BJ (cell line): ENCODE measurements around the gene EHD3. TPM values are rescaled to one million over a fixed set of nuclear protein-coding genes. Genes with fewer than 3 reads are reported as not detected.

Source experiments
- CTCF ChIA-PET: fragments of 350-600 bp; formaldehyde crosslinking; extraction: SDS; loops from one replicate; lab custom pipeline; 2021; ENCODE audit warnings: antibody characterized with exemption, inconsistent platforms; lab: Yijun Ruan, JAX
- POLR2A ChIA-PET: fragments of 300-600 bp; sonication (Branson Sonifier 250); formaldehyde crosslinking; extraction: SDS; loops from one replicate; lab custom pipeline; 2021; ENCODE audit warnings: antibody characterized with exemption; lab: Charles Lee
- DNase-seq: peaks from one replicate; pipeline ENCODE4 v3.0.0-alpha.2; 2011; ENCODE audit warnings: low read depth
- H3K27me3 ChIP-seq: 2 replicates; pipeline ENCODE4 v1.6.0; 2011; ENCODE audit warnings: low read length; ENCODE audit not compliant: control insufficient read depth, insufficient read depth
- H3K36me3 ChIP-seq: 2 replicates; pipeline ENCODE4 v1.5.1; 2011; ENCODE audit warnings: low read length; ENCODE audit not compliant: control insufficient read depth, insufficient read depth
- H3K4me3 ChIP-seq: 2 replicates; pipeline ENCODE4 v1.5.1; 2011; ENCODE audit warnings: low read depth, mild to moderate bottlenecking, control low read depth, low read length
- polyA plus RNA-seq: library from polyadenylated mRNA; depleted of rRNA; stranded (reverse); fragments of >200 nt; gene quantifications from 2 replicates; pipeline ENCODE4 v1.2.3, GENCODE V29; 2011
- TF ChIP-seq, protein P1 (sequence below): IDR thresholded peaks from 2 replicates; pipeline ENCODE4 v1.5.1; 2011; ENCODE audit warnings: low read depth, mild to moderate bottlenecking, control low read depth, inconsistent platforms, low read length, moderate library complexity; ENCODE audit not compliant: insufficient read depth

EHD3 gene
- polyA plus RNA-seq, 1 experiment: 69.4 TPM

DNA sequence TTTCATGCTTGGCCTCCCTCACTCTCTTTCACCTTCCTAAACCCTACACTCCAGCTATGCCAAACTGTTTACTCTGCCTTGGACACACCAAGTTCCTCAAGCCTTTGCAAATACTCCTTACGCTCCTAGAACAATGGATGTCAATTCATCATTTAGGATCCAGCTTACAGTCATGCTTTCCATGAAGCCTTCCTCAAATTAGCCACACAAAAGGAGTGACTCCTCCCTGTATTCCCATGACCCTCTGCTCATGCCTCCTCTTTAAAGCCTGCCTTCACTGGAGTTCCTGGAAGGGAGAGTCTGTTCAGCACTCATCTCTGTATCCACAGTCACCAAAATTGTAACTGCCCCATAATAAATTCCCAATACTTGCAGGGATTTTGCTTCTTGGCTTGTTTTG is 721 bp upstream of the EHD3 start:
- TF ChIP-seq, protein P1, sequence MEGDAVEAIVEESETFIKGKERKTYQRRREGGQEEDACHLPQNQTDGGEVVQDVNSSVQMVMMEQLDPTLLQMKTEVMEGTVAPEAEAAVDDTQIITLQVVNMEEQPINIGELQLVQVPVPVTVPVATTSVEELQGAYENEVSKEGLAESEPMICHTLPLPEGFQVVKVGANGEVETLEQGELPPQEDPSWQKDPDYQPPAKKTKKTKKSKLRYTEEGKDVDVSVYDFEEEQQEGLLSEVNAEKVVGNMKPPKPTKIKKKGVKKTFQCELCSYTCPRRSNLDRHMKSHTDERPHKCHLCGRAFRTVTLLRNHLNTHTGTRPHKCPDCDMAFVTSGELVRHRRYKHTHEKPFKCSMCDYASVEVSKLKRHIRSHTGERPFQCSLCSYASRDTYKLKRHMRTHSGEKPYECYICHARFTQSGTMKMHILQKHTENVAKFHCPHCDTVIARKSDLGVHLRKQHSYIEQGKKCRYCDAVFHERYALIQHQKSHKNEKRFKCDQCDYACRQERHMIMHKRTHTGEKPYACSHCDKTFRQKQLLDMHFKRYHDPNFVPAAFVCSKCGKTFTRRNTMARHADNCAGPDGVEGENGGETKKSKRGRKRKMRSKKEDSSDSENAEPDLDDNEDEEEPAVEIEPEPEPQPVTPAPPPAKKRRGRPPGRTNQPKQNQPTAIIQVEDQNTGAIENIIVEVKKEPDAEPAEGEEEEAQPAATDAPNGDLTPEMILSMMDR: no peak
- no peak overlapping the region for H3K4me3 ChIP-seq

DNA sequence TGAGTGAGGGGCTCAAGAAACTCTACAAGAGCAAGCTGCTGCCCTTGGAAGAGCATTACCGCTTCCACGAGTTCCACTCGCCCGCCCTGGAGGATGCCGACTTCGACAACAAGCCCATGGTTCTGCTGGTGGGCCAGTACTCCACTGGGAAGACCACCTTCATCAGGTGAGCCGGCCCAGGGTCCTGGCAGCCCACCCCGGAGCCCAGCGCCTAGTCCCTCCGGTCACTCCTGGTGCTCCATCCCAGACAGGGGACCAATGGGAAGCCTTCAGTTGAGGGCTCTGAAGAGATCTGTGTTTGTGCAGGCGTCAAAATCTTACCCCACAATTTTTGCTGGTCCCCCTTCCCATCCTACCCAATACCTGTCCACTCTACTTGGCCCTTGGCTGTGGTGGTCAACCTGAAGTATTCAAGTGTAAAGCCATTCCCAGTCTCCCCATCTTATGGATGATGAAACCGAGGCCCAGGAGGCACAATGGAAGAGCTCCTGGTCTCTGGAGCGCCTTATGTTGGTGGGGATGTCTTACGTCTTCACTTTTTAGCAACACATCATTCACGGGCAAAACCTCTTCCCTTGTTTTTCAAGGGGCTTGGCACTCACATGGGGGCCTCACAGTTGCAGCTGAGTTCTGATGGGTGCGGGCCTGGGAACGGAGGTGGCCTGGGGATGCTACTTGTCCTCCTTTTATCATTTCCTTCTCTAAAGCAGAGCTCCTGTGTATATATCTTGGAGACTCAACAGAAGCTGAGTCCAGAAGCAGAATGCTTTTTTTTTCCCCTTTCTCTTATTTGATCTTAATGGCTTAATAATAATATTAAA is 941 bp downstream of the EHD3 start:
- Histone ChIP-seq H3K4me3 (peak overlapping the region; percentile 77), H3K27me3 (no peaks in the 10 kb centered on the region), H3K36me3 (no peaks in the 10 kb centered on the region; the same call in 1 of the 2 replicates)
- ChIA-PET CTCF (interaction anchor here (0.5 to 10.3 kb wide), 5 partner anchors 97 to 523 kb away, joined by 3 to 104 read pairs (median 3); partner anchors contain the start of gene GALNT14), POLR2A (interaction anchor here (0.6 kb wide), 1 partner anchor 206 kb away, joined by 12 read pairs; no protein-coding TSS in a partner anchor)
- TF ChIP-seq, protein P1: no peak
- no peak for DNase-seq

More for the DNA sequence above, 721 bp upstream of the EHD3 start:
- Histone ChIP-seq H3K36me3 (no peaks in the 10 kb centered on the region; the same call in 1 of the 2 replicates), H3K27me3 (no peaks in the 10 kb centered on the region)
- DNase-seq: no peak
- POLR2A ChIA-PET: no interaction called here
- CTCF ChIA-PET: interaction anchor here (1.1 to 10.3 kb wide), 8 partner anchors 9 to 522 kb away, joined by 3 to 104 read pairs (median 6); partner anchors contain the start of gene CAPN14

DNA sequence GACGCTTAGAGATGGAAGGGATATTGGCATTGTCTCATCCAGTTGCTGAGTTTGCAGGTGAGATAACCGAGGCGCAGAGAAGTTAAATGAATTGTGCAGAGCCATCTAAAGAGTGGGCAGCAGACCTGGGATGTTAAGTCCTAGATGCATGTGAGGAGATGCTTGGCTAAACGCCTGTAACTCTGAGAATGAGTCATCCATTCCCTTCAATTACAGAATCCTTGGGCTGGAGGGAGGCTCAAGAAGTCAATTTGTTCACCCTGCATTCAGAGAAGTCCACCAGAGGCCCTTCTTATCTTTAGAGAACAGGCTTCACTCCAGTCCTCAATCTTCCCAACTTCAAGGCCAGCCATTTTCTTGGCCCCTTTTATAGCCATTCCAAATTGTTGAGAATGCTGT is 1.6 kb downstream of the EHD3 start:
- Histone ChIP-seq H3K36me3 (no peaks in the 10 kb centered on the region; the same call in 1 of the 2 replicates), H3K4me3 (peak overlapping the region; percentile 77), H3K27me3 (no peaks in the 10 kb centered on the region)
- POLR2A ChIA-PET: interaction anchor here (0.6 kb wide), 1 partner anchor 205 kb away, joined by 12 read pairs; no protein-coding TSS in a partner anchor
- TF ChIP-seq, protein P1: 0 out of 2 replicates have a peak, but pooled peaks have one; percentile 11
- CTCF ChIA-PET: interaction anchor here (0.7 to 10.3 kb wide), 3 partner anchors 97 to 211 kb away, joined by 3 to 104 read pairs (median 3); partner anchors contain the start of gene GALNT14
- DNase-seq: peak; percentile 70

DNA sequence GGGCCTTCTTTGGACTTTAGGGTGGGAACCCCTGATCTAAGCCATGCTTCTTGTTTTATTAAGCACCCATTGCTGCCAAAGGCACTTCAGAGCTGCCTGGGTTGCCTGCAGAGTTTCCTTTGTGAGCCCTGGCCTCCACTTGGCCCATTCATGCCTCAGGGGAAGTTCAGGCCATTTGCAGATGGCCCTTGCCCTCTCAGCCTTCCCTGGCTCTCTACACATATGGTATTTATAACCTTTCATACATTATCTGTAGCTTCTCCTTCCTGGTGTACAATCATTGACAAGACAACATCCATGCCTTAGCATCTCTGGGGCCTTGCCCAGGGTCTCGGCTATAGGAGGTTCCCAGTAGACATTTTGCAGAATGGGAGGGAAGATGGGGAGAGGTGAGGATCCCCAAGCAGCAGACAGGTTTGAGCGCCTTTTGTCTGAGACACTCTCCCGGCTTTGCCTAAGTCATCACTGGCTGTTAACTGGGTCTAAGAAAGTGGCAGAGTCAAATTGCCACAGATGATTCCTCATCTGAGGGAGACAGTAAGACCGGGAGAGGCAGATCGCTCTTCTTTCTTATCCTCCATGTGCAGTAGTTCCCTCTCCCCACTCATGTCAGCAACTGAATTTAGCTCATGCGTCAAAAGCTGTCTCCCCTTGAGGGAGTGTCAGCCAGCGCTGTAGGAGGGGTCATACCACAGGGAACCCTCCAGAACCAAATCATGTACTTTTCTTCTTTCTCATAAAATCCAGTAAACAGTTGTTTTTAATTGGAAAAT is 2.7 kb downstream of the EHD3 start:
- DNase-seq: no peak
- TF ChIP-seq, protein P1: no peak
- H3K36me3 ChIP-seq: no peaks in the 10 kb centered on the region; the same call in 1 of the 2 replicates
- no peaks in the 10 kb centered on the region for H3K27me3 ChIP-seq
- POLR2A ChIA-PET: no interaction called here
- CTCF ChIA-PET: interaction anchor here (0.8 to 10.3 kb wide), 3 partner anchors 32 to 210 kb away, joined by 3 to 104 read pairs (median 3); no protein-coding TSS in a partner anchor
- H3K4me3 ChIP-seq: no peak overlapping the region; the same call in 1 of the 2 replicates
